HG03135 (cell line): Measurements from ENCODE around the gene MLX.
A peak's percentile ranks its signal among the peaks of the same experiment; 100 is the strongest.
"Not testable (repeated sequence)": the region's sequence is repeated elsewhere in the genome, so short reads cannot be mapped to it uniquely, and the experiment has no call there.

Source experiments
- ATAC-seq: cut with Tn5 transposase; IDR thresholded peaks from one replicate; pipeline ENCODE4 v1.9.1; 2021; ENCODE audit warnings: mild to moderate bottlenecking, moderate library complexity; ENCODE audit not compliant: unreplicated experiment

Gene MLX

GRCh38 chr17:42536372-42537155 lies 30.3 kb upstream of the MLX start:
- peak; percentile 45 for ATAC-seq

DNA sequence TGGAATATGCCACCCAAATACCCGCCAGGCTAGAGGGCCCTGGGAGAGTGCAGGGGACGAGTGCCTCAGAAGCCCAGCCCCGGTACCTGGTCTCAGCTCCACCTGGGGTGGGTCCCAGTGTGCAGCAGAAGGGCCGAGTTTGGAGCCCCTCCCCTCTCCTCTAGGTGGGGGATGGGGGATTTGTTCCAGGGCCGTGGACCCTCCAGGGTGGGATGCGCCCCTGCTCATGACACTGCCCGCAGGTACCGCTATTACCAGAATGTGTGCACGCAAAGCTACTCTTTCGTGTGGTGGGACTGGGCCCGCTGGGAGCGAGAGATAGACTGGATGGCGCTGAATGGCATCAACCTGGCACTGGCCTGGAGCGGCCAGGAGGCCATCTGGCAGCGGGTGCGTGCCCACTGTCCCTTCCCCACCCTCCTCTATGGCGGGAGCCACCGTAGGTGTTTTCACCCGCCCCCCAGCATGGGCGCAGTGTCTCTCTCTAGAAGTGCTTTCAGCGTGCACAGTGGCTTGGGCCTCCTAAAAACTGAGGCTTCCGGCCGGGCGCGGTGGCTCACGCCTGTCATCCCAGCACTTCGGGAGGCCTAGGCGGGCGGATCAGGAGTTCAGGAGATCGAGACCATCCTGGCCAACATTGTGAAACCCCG lies 29.6 kb upstream of the MLX start:
- no peak for ATAC-seq

GRCh38 chr17:42537826-42538451 lies 29.0 kb upstream of the MLX start:
- no peak for ATAC-seq

- ATAC-seq: no peak
These were observed 28.4 kb upstream of the MLX start for GRCh38 chr17:42538482-42538881.

DNA sequence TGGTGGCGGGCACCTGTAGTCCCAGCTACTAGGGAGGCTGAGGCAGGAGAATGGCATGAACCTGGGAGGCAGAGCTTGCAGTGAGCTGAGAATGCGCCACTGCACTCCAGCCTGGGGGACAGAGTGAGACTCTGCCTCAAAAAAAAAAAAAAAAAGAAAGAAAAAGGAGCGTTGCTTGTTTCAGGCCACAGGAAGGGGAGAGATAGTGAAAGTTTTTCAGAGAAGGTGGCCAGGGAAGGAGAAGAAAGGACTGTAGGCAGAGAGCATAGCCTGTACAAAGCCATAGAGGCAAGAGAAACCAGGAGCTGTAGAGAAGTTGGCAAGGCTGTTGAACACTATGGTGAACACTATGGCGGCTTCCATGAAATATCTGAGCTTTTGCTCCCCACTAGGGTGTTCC lies 26.3 kb upstream of the MLX start:
- not testable (repeated sequence) for ATAC-seq

- no peak for ATAC-seq
These were observed 25.7 kb upstream of the MLX start for GRCh38 chr17:42541041-42541833.

GRCh38 chr17:42543190-42544079 lies 23.5 kb upstream of the MLX start:
- ATAC-seq: no peak

- no peak for ATAC-seq
These were observed 22.0 kb upstream of the MLX start for GRCh38 chr17:42544874-42545283.

DNA sequence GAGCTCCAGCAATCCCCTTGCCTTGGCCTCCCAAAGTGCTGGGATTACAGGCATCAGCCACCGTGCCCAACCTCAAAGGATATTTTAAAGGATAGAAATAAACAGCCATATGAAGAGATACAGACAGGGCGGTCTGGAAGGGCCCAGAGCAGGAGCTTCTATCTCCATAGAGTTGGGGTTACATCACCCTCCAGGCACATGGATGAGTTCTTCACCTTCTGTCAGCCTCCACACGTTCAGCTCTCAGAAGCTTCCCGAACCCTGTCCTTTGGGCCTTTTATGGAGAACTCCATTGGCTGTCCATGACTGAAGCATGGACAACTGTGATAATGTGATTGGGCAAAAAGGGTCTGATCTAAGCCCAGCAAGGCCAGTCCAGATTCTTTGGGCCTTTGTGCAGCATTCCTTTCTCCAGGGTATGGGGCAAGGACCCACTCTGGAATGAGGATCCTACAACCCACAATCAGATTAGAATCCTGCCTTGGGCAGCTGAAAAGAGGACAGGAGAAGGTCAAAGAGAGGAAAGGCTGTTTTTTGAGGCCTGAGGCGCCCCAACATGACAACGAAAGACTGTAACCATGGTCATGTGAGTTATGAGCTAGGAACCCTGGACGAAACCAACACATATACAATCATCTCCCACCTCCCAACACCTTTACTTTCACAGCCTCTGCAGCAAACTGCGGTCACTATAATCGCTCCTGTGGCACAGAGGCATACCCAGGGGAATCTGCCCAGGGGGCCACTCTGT lies 21.0 kb upstream of the MLX start:
- not testable (repeated sequence) for ATAC-seq

DNA sequence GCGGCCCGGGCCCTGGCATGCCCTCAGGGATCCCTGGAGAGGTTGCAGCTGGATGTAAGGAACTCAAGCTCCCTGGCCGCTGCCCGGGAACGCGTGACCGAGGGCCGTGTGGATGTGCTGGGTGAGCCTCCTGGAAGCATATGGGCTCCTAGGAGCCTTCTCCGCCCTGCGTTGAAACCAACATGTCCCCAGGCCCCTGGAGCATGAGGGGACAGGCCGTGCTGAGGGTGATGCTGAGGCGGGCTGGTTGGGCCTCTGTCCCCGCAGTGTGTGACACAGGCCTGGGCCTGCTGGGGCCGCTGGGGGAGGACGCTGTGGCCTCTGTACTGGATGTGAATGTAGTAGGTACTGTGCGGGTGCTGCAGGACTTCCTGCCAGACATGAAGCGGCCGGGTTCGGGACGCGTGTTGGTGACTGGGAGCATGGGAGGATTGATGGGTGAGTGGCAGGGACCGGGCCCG lies 19.9 kb upstream of the MLX start:
- no peak for ATAC-seq

- ATAC-seq: no peak
These were observed 19.2 kb upstream of the MLX start for GRCh38 chr17:42547698-42548069.

GRCh38 chr17:42548070-42548837 lies 18.6 kb upstream of the MLX start:
- ATAC-seq: peak; percentile 56

GRCh38 chr17:42548993-42549755 lies 17.7 kb upstream of the MLX start:
- no peak for ATAC-seq

- ATAC-seq: not testable (repeated sequence)
These were observed 14.2 kb upstream of the MLX start, which contains the start of gene HSD17B1 for GRCh38 chr17:42552736-42553135. Gene HSD17B1, plus strand, starts transcription at chr17:42552923. Its CDS starts 11 bp downstream, at chr17:42552934.

DNA sequence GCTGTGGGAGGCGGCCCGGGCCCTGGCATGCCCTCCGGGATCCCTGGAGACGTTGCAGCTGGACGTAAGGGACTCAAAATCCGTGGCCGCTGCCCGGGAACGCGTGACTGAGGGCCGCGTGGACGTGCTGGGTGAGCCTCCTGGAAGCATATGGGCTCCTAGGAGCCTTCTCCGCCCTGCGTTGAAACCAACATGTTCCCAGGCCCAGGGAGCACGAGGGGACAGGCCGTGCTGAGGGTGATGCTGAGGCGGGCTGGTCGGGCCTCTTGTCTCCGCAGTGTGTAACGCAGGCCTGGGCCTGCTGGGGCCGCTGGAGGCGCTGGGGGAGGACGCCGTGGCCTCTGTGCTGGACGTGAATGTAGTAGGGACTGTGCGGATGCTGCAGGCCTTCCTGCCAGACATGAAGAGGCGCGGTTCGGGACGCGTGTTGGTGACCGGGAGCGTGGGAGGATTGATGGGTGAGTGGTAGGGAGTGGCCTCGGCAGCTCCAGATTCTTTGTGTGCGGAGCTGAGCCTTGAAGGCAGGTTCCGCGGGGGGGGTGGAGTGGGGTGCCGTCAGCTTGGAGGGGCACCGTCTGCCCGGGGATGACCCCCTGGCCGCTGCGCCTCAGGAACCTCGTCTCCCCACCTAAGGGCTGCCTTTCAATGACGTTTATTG lies 13.6 kb upstream of the MLX start:
- ATAC-seq: no peak

- no peak for ATAC-seq
These were observed 13.0 kb upstream of the MLX start for GRCh38 chr17:42553866-42554249.
